ENCODE results near the gene C6orf58. TPM values are rescaled to one million over a fixed set of nuclear protein-coding genes. Genes with fewer than 3 reads are reported as not detected.

The C6orf58 gene
- total RNA-seq, 1 donor, result not detected

GRCh38 chr6:127606131-127606562 is 29.2 kb downstream of the C6orf58 start:
- TF ChIP-seq CTCF (IDR thresholded peaks at IDR 0.05; ENCODE audit: insufficient read depth, low read depth, low read length), result peak; percentile 38
- DNase-seq (ENCODE audit: low read depth), result peak; percentile 41
- H3K4me3 ChIP-seq (ENCODE audit: low read depth, low read length), result no peak overlapping the region

- H3K4me3 ChIP-seq (ENCODE audit: low read depth, low read length), result no peak overlapping the region
- no peak for TF ChIP-seq CTCF (IDR thresholded peaks at IDR 0.05; ENCODE audit: insufficient read depth, low read depth, low read length)
- DNase-seq (ENCODE audit: low read depth), result no peak
Observed at GRCh38 chr6:127608554-127609270, 31.7 kb downstream of the C6orf58 start.

DNA sequence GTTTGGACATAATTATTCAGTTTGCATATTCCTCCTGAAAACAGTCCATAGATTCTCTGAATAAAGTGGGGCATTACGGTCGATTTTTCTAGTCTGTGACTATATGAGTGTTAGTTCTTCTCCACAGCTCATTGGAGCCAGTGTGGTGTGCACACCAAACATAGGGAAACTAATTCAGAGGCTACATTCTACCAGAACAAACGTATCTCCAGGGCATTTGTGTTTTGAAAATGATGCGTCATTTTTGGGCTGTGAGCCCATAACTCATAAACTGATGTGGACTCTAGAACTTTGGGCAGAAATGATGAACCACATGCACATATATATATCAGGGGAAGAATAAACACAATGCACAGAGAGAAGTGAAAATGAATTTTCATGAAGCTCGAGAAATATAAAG is 41.8 kb downstream of the C6orf58 start:
- no peak for TF ChIP-seq CTCF (IDR thresholded peaks at IDR 0.05; ENCODE audit: insufficient read depth, low read depth, low read length)
- DNase-seq (ENCODE audit: low read depth), result no peak
- H3K4me3 ChIP-seq (ENCODE audit: low read depth, low read length), result no peak overlapping the region

- no peak overlapping the region for H3K4me3 ChIP-seq (ENCODE audit: low read depth, low read length)
- TF ChIP-seq CTCF (IDR thresholded peaks at IDR 0.05; ENCODE audit: insufficient read depth, low read depth, low read length), result no peak
- DNase-seq (ENCODE audit: low read depth), result no peak
Observed at GRCh38 chr6:127630800-127631199, 53.8 kb downstream of the C6orf58 start.

- DNase-seq (ENCODE audit: low read depth), result peak; percentile 35
- no peak for TF ChIP-seq CTCF (IDR thresholded peaks at IDR 0.05; ENCODE audit: insufficient read depth, low read depth, low read length)
- no peak overlapping the region for H3K4me3 ChIP-seq (ENCODE audit: low read depth, low read length)
Observed at GRCh38 chr6:127634178-127634577, 57.2 kb downstream of the C6orf58 start.

- no peak for DNase-seq (ENCODE audit: low read depth)
- H3K4me3 ChIP-seq (ENCODE audit: low read depth, low read length), result no peak overlapping the region
- TF ChIP-seq CTCF (IDR thresholded peaks at IDR 0.05; ENCODE audit: insufficient read depth, low read depth, low read length), result no peak
Observed at GRCh38 chr6:127635091-127635490, 58.1 kb downstream of the C6orf58 start.
